ENCODE measurements around the gene POLG. TPM values are rescaled to one million over a fixed set of nuclear protein-coding genes. Genes with fewer than 3 reads are reported as not detected.

POLG gene
- polyA plus RNA-seq, 1 donor (not counting 4 experiments of a cell fraction or from before 2014, with no cell fraction given): 29.6 TPM

DNA sequence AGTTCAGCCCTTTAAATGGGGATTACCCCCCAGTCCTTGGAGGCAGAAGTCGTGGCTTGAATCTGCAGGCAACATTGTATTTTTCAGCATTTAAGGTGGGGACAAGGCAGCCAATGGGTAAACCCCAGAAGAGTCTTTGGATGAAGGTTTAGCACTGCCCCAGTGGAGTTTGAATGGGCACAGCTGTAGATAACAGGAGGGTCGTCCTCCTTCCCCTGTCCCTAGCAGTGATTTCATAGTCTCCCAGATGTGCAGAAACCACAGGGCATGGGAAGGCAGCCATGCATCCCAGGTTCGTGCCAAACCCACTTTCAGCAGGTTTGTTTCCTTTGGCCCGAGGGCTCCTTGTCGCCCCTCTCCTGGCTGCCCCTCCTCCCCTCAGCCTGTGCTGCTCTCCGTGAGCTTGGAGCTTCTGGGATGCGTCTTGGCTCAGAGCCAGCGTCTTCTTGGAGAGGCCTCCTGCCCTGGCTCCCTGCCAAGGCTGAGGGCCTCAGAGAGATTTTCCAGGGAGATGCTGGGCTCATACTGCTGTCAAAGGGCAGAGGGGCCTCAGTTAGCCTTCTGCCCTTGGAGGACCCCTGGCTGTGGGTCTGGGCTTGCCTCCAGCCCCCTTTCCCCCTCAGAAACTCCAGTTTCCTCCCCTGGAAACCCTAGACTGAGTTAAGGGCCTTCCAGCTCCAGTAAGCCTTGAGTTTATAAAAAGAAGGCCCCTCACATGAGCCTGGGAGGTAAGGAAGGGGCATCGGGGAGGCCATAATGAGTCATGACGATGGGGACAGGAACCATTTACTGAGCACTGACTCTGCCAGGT, 48.9 kb upstream of the POLG start:
- Histone ChIP-seq H3K27ac (ENCODE audit: control insufficient read depth, insufficient read depth, low read length) (no peak overlapping the region), H3K4me3 (ENCODE audit: control insufficient read depth in 2 of 3, extremely low read depth in 1 of 3, insufficient read depth in 2 of 3, low read depth in 1 of 3, low read length in 3 of 3) (no peak overlapping the region), H3K27me3 (ENCODE audit: control insufficient read depth, extremely low read depth, insufficient read depth, low read length) (peaks cover 66% of the 10 kb centered on the region), H4K20me1 (ENCODE audit: control insufficient read depth, extremely low read depth, insufficient read depth, low read length) (no peaks in the 10 kb centered on the region), H3K36me3 (ENCODE audit: control insufficient read depth in 2 of 2, extremely low read depth in 1 of 2, insufficient read depth in 2 of 2, low read length in 2 of 2) (no peaks in the 10 kb centered on the region), H2AFZ (ENCODE audit: control insufficient read depth, low read length) (no peak overlapping the region), H3K9ac (ENCODE audit: control insufficient read depth, extremely low read depth, insufficient read depth, low read length) (no peak overlapping the region), H3K9me1 (ENCODE audit: control insufficient read depth, extremely low read depth, insufficient read depth, low read length) (no peaks in the 10 kb centered on the region), H3K4me1 (ENCODE audit: control insufficient read depth, extremely low read depth, insufficient read depth, low read length) (peaks cover 23% of the 10 kb centered on the region), H3K79me2 (ENCODE audit: control insufficient read depth, insufficient read depth, low read length) (no peaks in the 10 kb centered on the region), H3K9me3 (ENCODE audit: control insufficient read depth, low read depth, low read length) (no peaks in the 10 kb centered on the region), H3K4me2 (ENCODE audit: control insufficient read depth, extremely low read depth, insufficient read depth, low read depth, low read length) (no peak overlapping the region)
- FAIRE-seq: no peak
- dilution Hi-C loops (cut with MboI; ENCODE audit: extremely low pct_ligation_motif_present, low sequenced_read_pairs): no loop called here
- TF ChIP-seq EZH2 (IDR thresholded peaks at IDR 0.05; ENCODE audit: low read length): no peak
- TF ChIP-seq, protein P1, sequence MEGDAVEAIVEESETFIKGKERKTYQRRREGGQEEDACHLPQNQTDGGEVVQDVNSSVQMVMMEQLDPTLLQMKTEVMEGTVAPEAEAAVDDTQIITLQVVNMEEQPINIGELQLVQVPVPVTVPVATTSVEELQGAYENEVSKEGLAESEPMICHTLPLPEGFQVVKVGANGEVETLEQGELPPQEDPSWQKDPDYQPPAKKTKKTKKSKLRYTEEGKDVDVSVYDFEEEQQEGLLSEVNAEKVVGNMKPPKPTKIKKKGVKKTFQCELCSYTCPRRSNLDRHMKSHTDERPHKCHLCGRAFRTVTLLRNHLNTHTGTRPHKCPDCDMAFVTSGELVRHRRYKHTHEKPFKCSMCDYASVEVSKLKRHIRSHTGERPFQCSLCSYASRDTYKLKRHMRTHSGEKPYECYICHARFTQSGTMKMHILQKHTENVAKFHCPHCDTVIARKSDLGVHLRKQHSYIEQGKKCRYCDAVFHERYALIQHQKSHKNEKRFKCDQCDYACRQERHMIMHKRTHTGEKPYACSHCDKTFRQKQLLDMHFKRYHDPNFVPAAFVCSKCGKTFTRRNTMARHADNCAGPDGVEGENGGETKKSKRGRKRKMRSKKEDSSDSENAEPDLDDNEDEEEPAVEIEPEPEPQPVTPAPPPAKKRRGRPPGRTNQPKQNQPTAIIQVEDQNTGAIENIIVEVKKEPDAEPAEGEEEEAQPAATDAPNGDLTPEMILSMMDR (optimal IDR thresholded peaks at IDR 0.05 in 1 of 3, IDR thresholded peaks at IDR 0.05 in 1 of 3, conservative IDR thresholded peaks at IDR 0.05 in 1 of 3; ENCODE audit: extremely low read depth in 1 of 3, insufficient read depth in 2 of 3, low read length in 3 of 3): no peak
- no peak for DNase-seq (ENCODE audit: low read depth, low spot score)

DNA sequence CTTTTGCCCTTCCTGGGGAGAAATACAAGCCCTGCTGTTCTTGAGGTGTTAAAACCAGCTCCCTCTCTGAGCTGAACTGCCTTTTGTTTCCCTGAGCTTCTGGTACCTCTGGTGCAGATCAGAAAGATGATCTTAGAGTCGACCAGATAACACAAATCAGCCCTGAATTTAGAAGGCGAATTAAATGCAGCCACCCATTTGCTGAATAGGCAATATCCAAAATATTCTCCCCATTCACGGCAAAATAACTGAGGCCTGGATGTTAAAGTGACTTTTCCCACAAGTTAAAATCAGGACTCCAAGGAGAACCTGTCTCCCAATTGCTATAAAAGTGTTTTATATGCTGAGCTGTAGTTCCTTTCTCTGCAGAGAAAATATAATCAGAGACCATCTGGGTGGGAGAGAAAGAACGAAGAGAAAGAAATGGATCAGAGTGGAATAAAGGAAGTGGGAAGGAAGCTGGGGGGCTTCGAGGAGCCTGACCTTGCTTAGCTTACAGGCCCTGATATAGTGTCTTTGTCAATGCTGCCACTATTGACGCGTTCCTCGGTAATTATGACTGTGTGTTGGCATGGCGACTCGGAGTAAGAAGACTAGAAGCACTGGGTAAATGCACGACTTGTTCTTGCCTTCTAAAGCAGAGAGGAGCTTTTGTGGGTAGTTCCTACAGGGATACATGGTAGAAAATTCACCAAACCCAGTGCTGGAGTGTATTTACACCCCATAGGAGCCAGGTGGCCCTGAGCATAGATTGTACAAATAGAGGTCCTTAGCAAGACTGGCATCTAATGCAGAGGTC, 47.5 kb upstream of the POLG start:
- TF ChIP-seq EZH2 (IDR thresholded peaks at IDR 0.05; ENCODE audit: low read length): no peak
- TF ChIP-seq, protein P1 (optimal IDR thresholded peaks at IDR 0.05 in 1 of 3, IDR thresholded peaks at IDR 0.05 in 1 of 3, conservative IDR thresholded peaks at IDR 0.05 in 1 of 3; ENCODE audit: extremely low read depth in 1 of 3, insufficient read depth in 2 of 3, low read length in 3 of 3): no peak
- no peaks in the 10 kb centered on the region for H3K79me2 ChIP-seq (ENCODE audit: control insufficient read depth, insufficient read depth, low read length)

More for the DNA sequence above, 47.5 kb upstream of the POLG start:
- Histone ChIP-seq H3K4me2 (ENCODE audit: control insufficient read depth, extremely low read depth, insufficient read depth, low read depth, low read length) (no peak overlapping the region), H3K4me1 (ENCODE audit: control insufficient read depth, extremely low read depth, insufficient read depth, low read length) (peaks cover 31% of the 10 kb centered on the region), H3K9me1 (ENCODE audit: control insufficient read depth, extremely low read depth, insufficient read depth, low read length) (no peaks in the 10 kb centered on the region), H3K36me3 (ENCODE audit: control insufficient read depth in 2 of 2, extremely low read depth in 1 of 2, insufficient read depth in 2 of 2, low read length in 2 of 2) (no peaks in the 10 kb centered on the region), H3K4me3 (ENCODE audit: control insufficient read depth in 2 of 3, extremely low read depth in 1 of 3, insufficient read depth in 2 of 3, low read depth in 1 of 3, low read length in 3 of 3) (no peak overlapping the region), H2AFZ (ENCODE audit: control insufficient read depth, low read length) (no peak overlapping the region), H3K27ac (ENCODE audit: control insufficient read depth, insufficient read depth, low read length) (no peak overlapping the region), H4K20me1 (ENCODE audit: control insufficient read depth, extremely low read depth, insufficient read depth, low read length) (peaks cover 4% of the 10 kb centered on the region), H3K27me3 (ENCODE audit: control insufficient read depth, extremely low read depth, insufficient read depth, low read length) (peaks cover 67% of the 10 kb centered on the region), H3K9me3 (ENCODE audit: control insufficient read depth, low read depth, low read length) (no peaks in the 10 kb centered on the region), H3K9ac (ENCODE audit: control insufficient read depth, extremely low read depth, insufficient read depth, low read length) (no peak overlapping the region)
- dilution Hi-C loops (cut with MboI; ENCODE audit: extremely low pct_ligation_motif_present, low sequenced_read_pairs): no loop called here
- DNase-seq (ENCODE audit: low read depth, low spot score) (no peak), FAIRE-seq (no peak)
